ENCODE data around the gene GLIS1. TPM values are rescaled to one million over a fixed set of nuclear protein-coding genes. Genes with fewer than 3 reads are reported as not detected.

GLIS1 gene
- total RNA-seq, 2 donors from 2014 or later, result 0.37 to 0.44 TPM

GRCh38 chr1:53461323-53462044 is 277.5 kb downstream of the GLIS1 start:
- no peak for DNase-seq
- intact Hi-C loops (cut with DNase I), result no loop called here
- no peak for ATAC-seq

GRCh38 chr1:53460666-53461322 is 278.2 kb downstream of the GLIS1 start:
- no peak for ATAC-seq
- no peak for DNase-seq
- intact Hi-C loops (cut with DNase I), result no loop called here

GRCh38 chr1:53460211-53460634 is 278.7 kb downstream of the GLIS1 start:
- intact Hi-C loops (cut with DNase I), result no loop called here
- no peak for ATAC-seq
- DNase-seq, result no peak

- no peak for ATAC-seq
- no peak for DNase-seq
- intact Hi-C loops (cut with DNase I), result no loop called here
Observed at GRCh38 chr1:53459321-53460175, 279.4 kb downstream of the GLIS1 start, which contains the start of gene DMRTB1. Gene DMRTB1, plus strand, starts transcription at chr1:53459399. Its CDS starts 55 bp downstream, at chr1:53459454.

GRCh38 chr1:53458634-53459033 is 280.3 kb downstream of the GLIS1 start:
- DNase-seq, result no peak
- no peak for ATAC-seq
- intact Hi-C loops (cut with DNase I), result no loop called here

Other genes with a start within 250 kb of the GLIS1 start
- 1 to 10 TPM; 8.1 to 8.5 TPM for gene NDC1, start 99.1 kb upstream of the GLIS1 start, total RNA-seq
- gene YIPF1, start 150.6 kb upstream of the GLIS1 start, total RNA-seq, result 10 to 100 TPM; 12.9 to 15.2 TPM
- gene DIO1, start 155.0 kb upstream of the GLIS1 start, total RNA-seq, result not detected
- 10 to 100 TPM; 15.1 to 16.6 TPM for gene IFT25, start 206.5 kb upstream of the GLIS1 start, total RNA-seq
- 10 to 100 TPM; 13.5 to 17.9 TPM for gene LRRC42, start 207.2 kb upstream of the GLIS1 start, total RNA-seq